ENCODE results near the gene CEBPZ.
"Not testable (repeated sequence)": the region's sequence is repeated elsewhere in the genome, so short reads cannot be mapped to it uniquely, and the experiment has no call there.

The CEBPZ gene

GRCh38 chr2:37223131-37223530, 8.3 kb downstream of the CEBPZ start:
- DNase-seq (ENCODE audit: low spot score) = no peak

- DNase-seq (ENCODE audit: low spot score) = no peak
These were observed 12.3 kb downstream of the CEBPZ start for GRCh38 chr2:37219046-37219445.

- no peak for DNase-seq (ENCODE audit: low spot score)
These were observed 16.1 kb downstream of the CEBPZ start for GRCh38 chr2:37215250-37215649.

GRCh38 chr2:37211939-37212338, 19.5 kb downstream of the CEBPZ start:
- no peak for DNase-seq (ENCODE audit: low spot score)

GRCh38 chr2:37211212-37211611, 20.2 kb downstream of the CEBPZ start:
- DNase-seq (ENCODE audit: low spot score) = no peak

- not testable (repeated sequence) for DNase-seq (ENCODE audit: low spot score)
These were observed 24.6 kb downstream of the CEBPZ start for GRCh38 chr2:37206760-37207159.

- no peak for DNase-seq (ENCODE audit: low spot score)
These were observed 25.6 kb downstream of the CEBPZ start for GRCh38 chr2:37205689-37206341.

- DNase-seq (ENCODE audit: low spot score) = not testable (repeated sequence)
These were observed 26.2 kb downstream of the CEBPZ start for GRCh38 chr2:37205071-37205661.

- no peak for DNase-seq (ENCODE audit: low spot score)
These were observed 27.7 kb downstream of the CEBPZ start for GRCh38 chr2:37203708-37204107.

- no peak for DNase-seq (ENCODE audit: low spot score)
These were observed 29.6 kb downstream of the CEBPZ start for GRCh38 chr2:37201766-37202165.

- DNase-seq (ENCODE audit: low spot score) = no peak
These were observed 30.2 kb downstream of the CEBPZ start for GRCh38 chr2:37201208-37201607.

- no peak for DNase-seq (ENCODE audit: low spot score)
These were observed 32.7 kb downstream of the CEBPZ start for GRCh38 chr2:37198681-37199065.

GRCh38 chr2:37196320-37197195, 34.8 kb downstream of the CEBPZ start, which contains the start of gene CEBPZOS:
TSS of gene CEBPZOS (plus strand) at chr2:37196496. CDS start at chr2:37199705, 3,209 bp downstream.
- peak; percentile 82 for DNase-seq (ENCODE audit: low spot score)

GRCh38 chr2:37195862-37196319, 35.5 kb downstream of the CEBPZ start:
- not testable (repeated sequence) for DNase-seq (ENCODE audit: low spot score)

- no peak for DNase-seq (ENCODE audit: low spot score)
These were observed 38.8 kb downstream of the CEBPZ start for GRCh38 chr2:37192551-37192950.

- no peak for DNase-seq (ENCODE audit: low spot score)
These were observed 39.6 kb downstream of the CEBPZ start for GRCh38 chr2:37191747-37192146.

- DNase-seq (ENCODE audit: low spot score) = no peak
These were observed 40.1 kb downstream of the CEBPZ start for GRCh38 chr2:37191253-37191652.

GRCh38 chr2:37190290-37190689, 41.1 kb downstream of the CEBPZ start:
- DNase-seq (ENCODE audit: low spot score) = no peak

- DNase-seq (ENCODE audit: low spot score) = peak; percentile 68
These were observed 41.8 kb downstream of the CEBPZ start for GRCh38 chr2:37189452-37190153.

- DNase-seq (ENCODE audit: low spot score) = no peak
These were observed 42.8 kb downstream of the CEBPZ start, which contains the start of gene SULT6B1 for GRCh38 chr2:37188570-37188969. TSS of gene SULT6B1 (minus strand) at chr2:37188670. CDS start at chr2:37188640, 30 bp downstream.

- DNase-seq (ENCODE audit: low spot score) = no peak
These were observed 49.4 kb downstream of the CEBPZ start for GRCh38 chr2:37181726-37182684.
